Heart left ventricle (tissue), 16 donors: ENCODE data around the gene PPP1R9A. TPM values are rescaled to one million over a fixed set of nuclear protein-coding genes. Genes with fewer than 3 reads are reported as not detected.

Experiments used
- ATAC-seq, 4 donors: fragments of 200-7000 bp; cut with Tn5 transposase; one replicate each; pipeline ENCODE4 v1.9.1; 2020 to 2022; ENCODE audit warnings: moderate library complexity in 4 of 4, mild to moderate bottlenecking in 3 of 4, moderate number of reproducible peaks in 1 of 4
- DNase-seq, 5 donors: peaks; one replicate each; pipeline ENCODE4 v3.0.0-alpha.2; 2020
- H3K27ac ChIP-seq, 12 donors: fragments of 200-600 bp; sonication (generic) in 4 of 12; one replicate each; pipeline versions ENCODE4 v1.5.0 to v1.8.0; 2016 to 2022; ENCODE audit warnings: mild to moderate bottlenecking in 2 of 12
- H3K27me3 ChIP-seq, 9 donors: fragments of 200-600 bp; sonication (generic) in 2 of 9; one replicate each; pipeline versions ENCODE4 v1.5.1 to v1.8.0; 2016 to 2022; ENCODE audit warnings: mild to moderate bottlenecking in 3 of 9
- H3K36me3 ChIP-seq, 9 donors: fragments of 200-600 bp; sonication (generic) in 2 of 9; one replicate each; pipeline versions ENCODE4 v1.5.0 to v1.8.0; 2018 to 2022; ENCODE audit warnings: mild to moderate bottlenecking in 2 of 9
- H3K4me1 ChIP-seq, 12 donors: fragments of 200-600 bp; sonication (generic) in 4 of 12; one replicate each; pipeline versions ENCODE4 v1.5.0 to v1.8.0; 2016 to 2022; ENCODE audit warnings: mild to moderate bottlenecking in 3 of 12
- H3K4me3 ChIP-seq, 12 donors: fragments of 200-600 bp; sonication (generic) in 4 of 12; one replicate each; pipeline versions ENCODE4 v1.5.0 to v1.8.0; 2017 to 2022; ENCODE audit warnings: mild to moderate bottlenecking in 9 of 12, moderate library complexity in 4 of 12
- H3K9me3 ChIP-seq, 12 donors: fragments of 200-600 bp; sonication (generic) in 4 of 12; one replicate each; pipeline versions ENCODE4 v1.5.0 to v1.8.0; 2016 to 2022; ENCODE audit warnings: mild to moderate bottlenecking in 1 of 12
- POLR2A ChIP-seq, 2 donors: fragments of 450-650 bp; IDR thresholded peaks; one replicate each; pipeline ENCODE4 v1.6.1; 2017; ENCODE audit warnings: antibody characterized with exemption in 2 of 2, mild to moderate bottlenecking in 2 of 2, moderate library complexity in 2 of 2
- WGBS, 4 donors: extraction: QIAGEN DNeasy Blood & Tissue Kit in 2 of 4; methylation state at CpG; one replicate each; pipeline versions ENCODE4 v1.1.5 to v1.1.7; 2013 to 2018; 5-methylcytosine and 5-hydroxymethylcytosine counted together
- intact Hi-C, 10 donors: fragments of 100-400 bp; cut with DNase I; formaldehyde crosslinking; loops; one replicate each; pipeline versions ENCODE4 v1.11.1 to v1.14.2; 2022
- polyA plus RNA-seq, 2 donors: library from polyadenylated mRNA; stranded (reverse); fragments of 200-250 nt; gene quantifications; one replicate each; pipeline ENCODE4 v1.2.3, GENCODE V29; 2013
- total RNA-seq, 9 donors: library from RNA; depleted of rRNA in 2 of 9; stranded (reverse); fragments of >200 nt in 2 of 9; fragmentation: NEBNext Ultra II Directional in 3 of 9; extraction: Animal tissue kit (Norgen Biotek cat#: 25700) in 3 of 9; gene quantifications; one replicate each; pipeline versions ENCODE4 v1.1.0 to v1.2.4, GENCODE V29; 2016 to 2023
- TF ChIP-seq, protein P1 (sequence below), 12 donors: fragments of 200-600 bp; sonication (generic) in 4 of 12; IDR thresholded peaks; one replicate each; pipeline versions ENCODE4 v1.5.0 to v1.8.0; 2018 to 2022; ENCODE audit warnings: antibody characterized with exemption in 12 of 12, mild to moderate bottlenecking in 5 of 12
- donor health status: ischemic (EF 13 %, LVEDD 7.1; RV severe dilation, severe dysfunction).
- donor health status: healthy with polysubstance abuse.
- donor health status: DM: no; HTN: yes; CAD: no.
- donor health status: DM: no; HTN: no; CAD: no.
- donor health status: ischemic (EF 25% LVEDD 6.9; RV normal size, moderate dysfunction).
- donor health status: ischemic (EF 25% LVEDD 5.7; RV mildly dilated, moderate dysfunction).
- donor health status: healthy.
- donor health status: DM: yes; HTN: yes; CAD: no.
- donor health status: ischemic (EF 35%, LVEDD 5.7; RV mildly dilated, moderate dysfunction).
- donor health status: nonischemic (EF 11% LVEDD 7.7; RV severe dilation, severe dysfunction).
- donor health status: DM: yes; HTN: yes; CAD: no.
- donor health status: PGD.
- donor health status: ischemic (EF 29% LVEDD 5.4; RV normal size, mild dysfunction).
- donor health status: nonischemic (EF 23%, LVEDD 6.1; RV moderate dilation, normal function).

PPP1R9A gene
- total and polyA plus RNA-seq, 11 donors: 3.6 to 42.8 (median 30.0) TPM

DNA sequence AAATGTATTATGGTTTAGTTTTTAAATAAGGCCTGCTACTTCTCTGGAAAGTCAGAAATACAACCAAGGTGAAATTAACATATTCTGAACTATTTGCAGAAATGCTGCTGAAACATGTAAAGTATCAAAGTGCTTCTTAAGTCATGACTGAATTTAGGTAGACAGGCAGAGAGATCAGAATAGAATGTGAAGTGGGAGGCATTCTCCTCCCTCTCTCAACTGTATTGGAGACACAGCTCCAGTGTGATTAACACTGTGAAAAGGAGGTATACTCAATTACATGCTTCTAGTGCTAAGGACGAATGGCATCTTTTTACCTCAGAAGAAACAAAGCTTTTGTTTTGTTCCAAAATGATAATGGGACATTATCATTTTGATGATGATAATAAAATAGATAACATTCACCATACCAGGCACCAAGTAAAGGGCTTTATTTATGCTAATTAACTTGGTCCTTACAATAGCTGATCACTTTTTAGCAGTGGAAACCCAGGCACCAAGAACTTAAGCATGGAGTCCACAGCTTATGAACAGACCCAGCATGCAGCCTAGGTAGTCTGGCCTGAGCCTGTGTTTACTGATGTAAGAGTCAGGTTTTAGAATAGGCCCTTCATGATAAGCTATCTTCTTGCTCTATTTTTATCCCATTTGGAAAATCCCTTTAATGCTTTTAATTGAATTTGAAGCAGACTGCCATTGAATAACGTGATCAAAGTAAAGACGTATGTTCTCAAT, 26.0 kb downstream of the PPP1R9A start:
- Histone ChIP-seq H3K4me3 (no peak overlapping the region), H3K36me3 (no peaks in the 10 kb centered on the region), H3K27me3 (no peaks in the 10 kb centered on the region), H3K27ac (peak overlapping the region in 8 of 12 donors; percentile 3 to 60 (median 28)), H3K9me3 (no peaks in the 10 kb centered on the region), H3K4me1 (peaks cover 0 to 15% (median 0%) of the 10 kb centered on the region in 12 donors)
- TF ChIP-seq POLR2A (IDR thresholded peaks at IDR 0.05): no peak
- TF ChIP-seq, protein P1, sequence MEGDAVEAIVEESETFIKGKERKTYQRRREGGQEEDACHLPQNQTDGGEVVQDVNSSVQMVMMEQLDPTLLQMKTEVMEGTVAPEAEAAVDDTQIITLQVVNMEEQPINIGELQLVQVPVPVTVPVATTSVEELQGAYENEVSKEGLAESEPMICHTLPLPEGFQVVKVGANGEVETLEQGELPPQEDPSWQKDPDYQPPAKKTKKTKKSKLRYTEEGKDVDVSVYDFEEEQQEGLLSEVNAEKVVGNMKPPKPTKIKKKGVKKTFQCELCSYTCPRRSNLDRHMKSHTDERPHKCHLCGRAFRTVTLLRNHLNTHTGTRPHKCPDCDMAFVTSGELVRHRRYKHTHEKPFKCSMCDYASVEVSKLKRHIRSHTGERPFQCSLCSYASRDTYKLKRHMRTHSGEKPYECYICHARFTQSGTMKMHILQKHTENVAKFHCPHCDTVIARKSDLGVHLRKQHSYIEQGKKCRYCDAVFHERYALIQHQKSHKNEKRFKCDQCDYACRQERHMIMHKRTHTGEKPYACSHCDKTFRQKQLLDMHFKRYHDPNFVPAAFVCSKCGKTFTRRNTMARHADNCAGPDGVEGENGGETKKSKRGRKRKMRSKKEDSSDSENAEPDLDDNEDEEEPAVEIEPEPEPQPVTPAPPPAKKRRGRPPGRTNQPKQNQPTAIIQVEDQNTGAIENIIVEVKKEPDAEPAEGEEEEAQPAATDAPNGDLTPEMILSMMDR (IDR thresholded peaks at IDR 0.05): no peak
- peak; percentile 89 to 93 (median 91) for ATAC-seq
- peak in 3 of 5 donors; percentile 17 to 39 (median 27) for DNase-seq
- 38 to 50% (median 43%) methylated on average over 3 of the region's 3 CpGs for WGBS, 4 donors
- intact Hi-C loops: no loop called here

DNA sequence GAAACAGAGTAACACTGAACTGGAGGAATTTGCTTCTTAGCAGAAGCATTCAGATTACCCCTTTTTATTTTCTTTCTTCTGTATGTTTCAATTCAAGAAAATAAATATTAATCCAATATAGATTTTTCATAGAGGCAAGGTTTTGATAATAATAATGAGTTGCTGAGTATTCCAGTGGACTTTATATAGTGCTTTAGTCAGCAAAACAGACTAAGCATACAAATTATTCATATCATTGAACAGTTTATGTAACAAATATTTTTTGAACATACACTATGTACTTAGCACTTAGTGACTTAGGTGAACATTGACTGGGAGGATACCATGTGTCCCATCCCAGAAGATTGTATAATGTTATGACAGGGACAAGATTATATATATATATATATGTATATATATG, 32.0 kb downstream of the PPP1R9A start:
- peaks cover 0 to 4% (median 0%) of the 10 kb centered on the region in 12 donors for H3K4me1 ChIP-seq
- TF ChIP-seq POLR2A (IDR thresholded peaks at IDR 0.05): no peak
- TF ChIP-seq, protein P1 (IDR thresholded peaks at IDR 0.05): no peak
- H3K27ac ChIP-seq: no peak overlapping the region
- DNase-seq (no peak), ATAC-seq (no peak)
- H3K4me3 ChIP-seq: no peak overlapping the region
- H3K9me3 ChIP-seq: no peaks in the 10 kb centered on the region
- no peaks in the 10 kb centered on the region for H3K36me3 ChIP-seq
- intact Hi-C loops: no loop called here
- H3K27me3 ChIP-seq: no peaks in the 10 kb centered on the region

- DNase-seq (no peak), ATAC-seq (no peak)
- Histone ChIP-seq H3K27ac (no peak overlapping the region), H3K36me3 (no peaks in the 10 kb centered on the region), H3K9me3 (no peaks in the 10 kb centered on the region), H3K4me1 (peaks cover 0 to 4% (median 0%) of the 10 kb centered on the region in 12 donors), H3K4me3 (no peak overlapping the region), H3K27me3 (no peaks in the 10 kb centered on the region)
- intact Hi-C loops: no loop called here
- TF ChIP-seq POLR2A (IDR thresholded peaks at IDR 0.05): no peak
- TF ChIP-seq, protein P1 (IDR thresholded peaks at IDR 0.05): no peak
These were observed 32.8 kb downstream of the PPP1R9A start for GRCh38 chr7:94940241-94940640.

DNA sequence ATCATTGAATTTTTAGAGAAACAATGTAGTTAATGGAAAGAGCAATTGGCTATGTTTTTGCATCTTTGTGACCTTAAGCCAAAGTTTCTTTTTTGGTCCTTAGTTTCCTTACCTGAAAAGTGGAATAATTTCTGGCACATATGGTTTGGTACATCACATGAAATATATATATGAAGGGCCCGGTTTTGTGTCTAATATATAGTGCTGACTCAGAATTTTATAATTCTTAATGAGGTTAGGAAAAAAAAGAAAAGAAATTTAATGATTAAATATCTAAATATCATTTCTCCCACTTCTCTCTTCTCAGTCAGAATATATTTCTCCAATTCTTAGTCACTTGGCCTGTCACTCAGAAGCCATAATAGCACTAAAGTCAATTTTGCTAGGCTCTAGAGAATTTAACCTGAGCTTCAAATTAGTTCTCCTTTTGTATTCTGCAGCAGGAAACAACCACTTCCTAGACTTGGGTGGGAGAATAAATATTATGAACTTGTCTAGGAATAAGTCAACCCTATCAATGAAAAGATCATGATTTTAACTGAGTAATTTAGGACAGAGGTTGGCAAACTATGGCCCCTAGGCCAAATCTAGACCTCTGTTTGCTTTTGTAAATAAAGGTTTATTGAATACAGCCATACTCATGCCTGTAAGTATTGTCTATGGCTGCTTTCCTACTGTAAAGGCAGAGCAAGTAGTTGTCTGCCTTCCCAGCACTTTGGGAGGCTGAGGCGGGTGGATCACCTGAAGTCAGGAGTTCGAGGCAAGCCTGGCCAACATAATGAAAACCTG, 34.6 kb downstream of the PPP1R9A start:
- TF ChIP-seq, protein P1 (IDR thresholded peaks at IDR 0.05): no peak
- WGBS, 4 donors: 92 to 95% (median 94%) methylated on average over 3 of the region's 3 CpGs

More for the DNA sequence above, 34.6 kb downstream of the PPP1R9A start:
- H3K4me1 ChIP-seq: no peaks in the 10 kb centered on the region
- H3K27me3 ChIP-seq: no peaks in the 10 kb centered on the region
- H3K9me3 ChIP-seq: no peaks in the 10 kb centered on the region
- DNase-seq (no peak), ATAC-seq (no peak)
- no peaks in the 10 kb centered on the region for H3K36me3 ChIP-seq
- intact Hi-C loops: no loop called here
- no peak overlapping the region for H3K4me3 ChIP-seq
- H3K27ac ChIP-seq: no peak overlapping the region
